Fibroblast of skin of left quadriceps (primary cell): ENCODE measurements around the gene TMEM233.
"Not testable (repeated sequence)": the region's sequence is repeated elsewhere in the genome, so short reads cannot be mapped to it uniquely, and the experiment has no call there.

ENCODE experiments used
- DNase-seq, 2 experiments: peaks; one replicate each; pipeline ENCODE4 v3.0.0-alpha.2; 2013; ENCODE audit warnings: low read depth in 2 of 2

TMEM233 gene

DNA sequence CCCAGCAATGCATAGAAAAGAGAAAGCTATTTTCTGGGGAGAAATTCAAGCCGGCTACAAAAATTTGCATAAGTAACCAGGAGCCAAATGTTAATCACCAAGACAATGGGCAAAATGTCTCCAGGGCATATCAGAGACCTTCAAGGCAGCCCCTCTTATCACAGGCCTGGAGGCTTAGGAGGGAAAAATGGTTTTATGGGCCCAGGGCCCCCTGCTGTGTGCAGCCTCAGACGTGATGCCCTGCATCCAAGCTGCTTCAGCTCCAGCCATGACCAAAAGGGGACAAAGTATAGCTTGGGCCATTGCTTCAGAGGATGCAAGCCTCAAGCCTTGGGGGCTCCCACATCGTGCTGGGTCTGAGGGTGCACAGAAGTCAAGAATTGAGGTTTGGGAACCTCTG, 15.8 kb downstream of the TMEM233 start:
- DNase-seq: no peak

DNA sequence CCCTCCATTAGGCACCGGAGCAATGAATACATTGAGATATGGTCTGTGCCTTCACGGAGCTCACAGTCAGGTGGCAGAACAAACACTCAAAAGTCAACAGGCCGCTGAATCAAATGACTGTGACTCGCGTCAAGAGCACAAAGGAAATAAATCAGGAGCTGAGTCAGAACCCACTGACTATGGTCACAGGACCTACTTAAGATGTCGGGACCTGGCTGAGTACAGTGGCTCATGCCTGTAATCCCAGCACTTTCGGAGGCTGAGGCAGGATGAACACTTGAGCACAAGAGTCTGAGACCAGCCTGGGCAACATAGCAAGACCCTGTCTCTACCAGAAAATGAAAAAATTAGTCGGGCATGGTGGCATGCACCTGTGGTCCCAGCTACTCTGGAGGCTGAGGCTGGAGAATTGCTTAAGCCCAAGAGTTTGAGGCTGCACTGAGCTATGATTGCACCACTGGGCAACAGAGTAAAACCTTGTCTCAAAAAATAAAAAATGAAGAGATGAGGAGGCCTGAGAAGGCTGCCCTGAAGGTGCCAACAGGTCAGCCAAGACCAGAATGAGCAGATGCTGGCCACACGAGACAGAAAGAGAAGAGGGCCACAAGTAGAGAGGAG, 19.9 kb downstream of the TMEM233 start:
- DNase-seq: no peak

DNA sequence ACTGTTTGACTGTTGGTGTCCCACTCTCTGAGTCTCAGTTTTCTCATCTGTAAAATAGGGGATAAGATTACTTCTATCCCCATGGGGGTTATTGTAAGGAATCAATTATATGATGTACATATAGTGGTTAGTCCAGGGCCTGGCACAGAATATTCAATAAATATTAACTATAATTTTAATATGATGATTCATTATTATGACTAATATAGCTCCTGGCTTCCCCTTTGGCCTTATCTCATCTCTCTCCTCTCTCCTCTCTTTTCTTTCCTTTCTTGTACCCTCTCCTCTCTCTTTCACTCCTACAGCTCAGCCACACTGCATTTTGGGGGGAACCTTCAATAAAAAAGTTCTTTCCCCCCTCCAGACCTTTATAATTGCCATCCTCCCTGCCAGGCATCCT, 21.1 kb downstream of the TMEM233 start:
- DNase-seq: no peak

DNA sequence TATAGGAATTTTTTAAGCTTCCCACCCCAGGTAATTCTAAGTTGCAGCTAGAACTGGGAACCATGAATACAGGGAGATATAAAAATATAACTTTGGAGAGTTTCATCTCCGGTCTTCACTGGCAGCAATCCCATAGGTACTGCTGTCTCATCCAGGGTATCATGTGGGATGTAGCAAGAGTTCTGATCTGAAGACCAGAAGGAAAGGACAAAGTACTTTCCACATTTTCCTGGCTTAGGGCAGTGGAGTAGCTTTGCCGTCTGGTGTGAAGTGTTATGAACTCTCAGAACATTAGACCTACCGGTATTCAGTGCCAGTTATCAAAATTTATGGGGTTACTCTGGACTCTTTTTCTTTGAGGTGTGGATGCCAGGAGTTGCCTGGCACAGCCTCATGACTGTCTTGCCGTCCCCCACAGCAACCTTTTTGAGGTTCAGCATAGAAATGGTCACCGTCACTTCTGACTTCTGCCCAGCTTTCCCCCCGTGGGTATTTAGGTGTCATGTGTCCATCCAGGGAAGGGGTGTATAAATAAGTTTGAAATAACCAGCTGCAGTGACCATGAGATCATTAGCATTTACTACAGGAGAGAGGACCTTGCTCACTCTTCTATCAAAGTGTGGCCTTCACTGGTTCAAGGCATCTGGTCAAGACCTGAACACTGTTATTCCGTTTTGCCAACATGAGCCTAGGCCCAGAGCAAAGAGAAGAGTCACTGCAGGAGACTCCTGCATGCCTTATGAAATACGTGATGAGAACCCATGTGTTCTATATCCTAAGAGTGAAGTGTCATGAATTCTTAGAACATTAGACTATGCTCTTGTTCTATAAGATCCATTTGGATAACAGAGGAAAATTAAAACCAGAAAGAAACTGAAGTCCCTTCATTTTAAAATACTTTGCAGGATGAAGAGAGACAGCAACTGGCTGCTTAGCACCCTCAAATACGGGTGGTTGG, 22.2 kb downstream of the TMEM233 start:
- no peak for DNase-seq

DNA sequence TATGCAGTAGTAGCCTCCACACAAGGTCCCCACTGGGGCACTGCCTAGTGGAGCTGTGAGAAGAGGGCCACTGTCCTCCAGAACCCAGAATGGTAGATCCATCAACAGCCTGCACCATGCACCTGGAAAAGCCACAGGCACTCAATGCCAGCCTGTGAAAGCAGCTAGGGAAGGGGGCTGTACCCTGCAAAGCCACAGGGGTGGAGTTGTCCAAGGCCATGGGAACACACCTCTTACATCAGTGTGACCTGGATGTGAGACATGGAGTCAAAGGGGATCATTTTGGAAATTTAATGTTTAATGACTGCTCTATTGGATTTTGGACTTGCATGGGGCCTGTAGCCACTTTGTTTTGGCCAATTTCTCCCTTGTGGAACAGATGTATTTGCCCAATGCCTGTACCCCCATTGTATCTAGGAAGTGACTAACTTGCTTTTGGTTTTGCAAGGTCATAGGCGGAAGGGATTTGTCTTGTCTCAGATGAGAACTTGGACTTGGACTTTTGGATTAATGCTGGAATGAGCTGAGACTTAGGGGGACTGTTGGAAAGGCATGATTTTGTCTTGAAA, 24.8 kb downstream of the TMEM233 start:
- DNase-seq: not testable (repeated sequence)

DNA sequence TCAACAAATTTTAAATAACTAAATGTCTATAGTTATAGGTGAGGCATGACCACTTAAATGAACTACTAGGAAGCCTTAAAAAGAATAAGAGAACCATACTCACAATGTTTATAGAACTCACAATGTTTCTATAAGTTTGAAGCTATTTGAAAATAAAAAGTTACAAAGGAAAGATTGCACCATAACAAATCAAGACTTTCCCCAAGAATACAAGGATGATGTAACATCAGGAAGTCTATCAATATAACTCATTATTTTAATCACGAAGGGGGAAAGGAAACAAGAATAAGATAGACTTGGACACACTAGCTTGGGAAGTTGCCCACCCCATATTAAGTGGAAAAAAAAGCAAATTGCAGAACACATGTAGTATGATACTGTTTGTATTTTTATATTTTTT, 26.9 kb downstream of the TMEM233 start:
- no peak for DNase-seq

DNA sequence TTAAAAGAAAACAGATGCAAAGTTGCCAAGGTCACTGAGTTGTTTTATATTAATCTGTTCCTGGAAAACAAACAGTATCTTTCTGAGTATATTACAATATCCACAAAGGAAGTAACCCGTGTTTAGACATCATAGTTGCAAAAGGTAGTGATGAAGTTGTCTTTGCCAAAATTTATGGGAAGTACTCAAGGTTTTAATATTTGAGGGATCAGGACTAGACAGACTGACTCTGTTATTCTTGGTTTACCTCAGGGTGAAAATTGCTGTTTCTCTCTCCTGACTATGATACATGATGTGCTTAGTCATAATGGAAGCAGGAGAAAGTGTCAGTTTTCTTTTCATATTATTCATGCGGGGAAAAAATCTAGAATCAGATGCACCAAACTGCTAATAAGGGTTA, 28.3 kb downstream of the TMEM233 start:
- DNase-seq: no peak

DNA sequence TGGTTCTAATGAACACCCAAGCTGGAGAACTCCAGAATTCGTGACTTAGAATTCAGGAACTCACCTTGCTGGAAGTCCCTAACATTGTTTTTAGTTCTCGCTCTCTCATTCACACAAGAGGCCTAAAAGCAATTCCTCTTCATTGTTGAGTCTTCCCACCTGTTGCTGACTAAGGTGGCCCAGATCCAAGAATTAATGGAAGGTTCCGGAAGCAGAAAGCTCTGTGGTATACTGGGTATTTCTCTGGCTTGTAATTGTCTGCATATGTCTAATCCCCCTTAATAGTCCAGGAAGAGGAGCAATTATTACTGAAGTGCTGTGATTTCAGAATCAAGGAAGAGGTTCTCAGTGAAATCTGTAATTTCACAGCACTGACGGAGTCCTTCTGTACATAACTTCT, 31.4 kb downstream of the TMEM233 start:
- no peak for DNase-seq

DNA sequence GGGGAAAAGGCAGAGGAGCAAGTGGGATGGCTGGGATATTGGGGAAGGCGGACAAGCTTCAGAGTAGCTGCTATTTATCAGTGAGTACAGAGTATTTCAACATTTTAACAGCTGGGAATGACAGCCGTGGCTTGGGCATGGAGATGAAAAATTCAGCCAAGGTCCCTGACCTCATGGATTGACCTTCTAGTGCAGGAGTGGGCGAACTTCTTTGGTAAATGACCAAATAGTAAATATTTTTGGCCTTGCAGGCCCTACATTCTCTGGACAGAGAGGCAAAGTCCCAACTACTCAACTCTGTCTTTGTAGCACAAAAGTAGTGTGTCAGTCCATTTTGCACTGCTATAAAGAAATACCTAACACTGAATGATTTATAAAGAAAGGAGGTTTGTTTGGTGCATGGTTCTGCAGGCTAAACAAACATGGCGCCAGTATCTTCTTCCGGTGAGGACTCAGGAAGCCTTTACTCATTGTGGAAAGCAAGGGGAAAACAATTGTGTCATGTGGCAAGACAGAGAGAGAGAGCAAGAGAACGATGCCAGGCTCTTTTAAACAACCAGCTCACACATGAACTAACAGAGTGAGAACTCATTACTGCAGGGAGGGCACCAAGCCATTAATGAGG, 33.6 kb downstream of the TMEM233 start:
- no peak for DNase-seq

DNA sequence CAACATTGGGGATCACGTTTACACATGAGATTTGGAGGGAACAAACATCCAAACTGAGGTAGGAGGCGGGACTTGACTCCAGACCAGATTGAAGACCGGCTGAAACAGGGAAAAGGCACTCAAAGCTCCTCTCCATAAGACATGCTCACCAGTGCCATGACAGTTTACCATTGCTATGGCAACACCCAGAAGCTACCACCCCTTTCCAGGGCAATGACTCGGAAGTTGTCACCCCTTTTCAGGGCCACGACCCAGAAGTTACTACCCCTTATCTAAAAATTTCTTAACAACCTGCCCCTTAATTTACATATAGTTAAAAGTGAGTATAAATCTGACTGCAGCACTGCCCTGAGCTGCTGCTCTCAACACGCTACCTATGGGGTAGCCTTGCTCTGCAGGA, 34.1 kb downstream of the TMEM233 start:
- DNase-seq: no peak

DNA sequence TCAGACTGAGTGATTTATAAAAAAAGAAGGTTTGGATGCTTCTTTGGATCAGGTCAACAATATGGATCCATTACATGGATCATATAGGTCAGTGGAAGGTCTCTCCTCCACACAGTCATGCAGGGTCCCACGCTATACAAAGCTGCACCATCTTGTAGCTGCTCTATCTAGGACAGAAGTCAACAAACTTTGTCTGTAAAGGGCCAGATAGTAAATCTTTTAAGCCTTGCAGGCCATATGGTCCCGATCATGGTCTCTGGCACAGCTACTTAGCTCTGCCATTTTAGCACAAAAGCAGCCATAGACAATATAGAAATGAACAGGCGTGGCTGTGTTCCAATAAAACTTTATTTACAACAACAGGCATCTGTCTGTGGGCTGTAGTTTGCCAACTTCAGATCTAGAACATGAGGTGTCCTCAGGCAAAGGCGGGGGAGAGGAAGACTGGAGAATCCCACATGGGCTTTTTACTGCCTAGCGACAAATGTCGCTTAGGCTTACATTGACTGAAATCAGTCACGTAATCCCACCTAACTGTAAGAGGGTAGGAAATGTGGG, 36.7 kb downstream of the TMEM233 start:
- DNase-seq: no peak

DNA sequence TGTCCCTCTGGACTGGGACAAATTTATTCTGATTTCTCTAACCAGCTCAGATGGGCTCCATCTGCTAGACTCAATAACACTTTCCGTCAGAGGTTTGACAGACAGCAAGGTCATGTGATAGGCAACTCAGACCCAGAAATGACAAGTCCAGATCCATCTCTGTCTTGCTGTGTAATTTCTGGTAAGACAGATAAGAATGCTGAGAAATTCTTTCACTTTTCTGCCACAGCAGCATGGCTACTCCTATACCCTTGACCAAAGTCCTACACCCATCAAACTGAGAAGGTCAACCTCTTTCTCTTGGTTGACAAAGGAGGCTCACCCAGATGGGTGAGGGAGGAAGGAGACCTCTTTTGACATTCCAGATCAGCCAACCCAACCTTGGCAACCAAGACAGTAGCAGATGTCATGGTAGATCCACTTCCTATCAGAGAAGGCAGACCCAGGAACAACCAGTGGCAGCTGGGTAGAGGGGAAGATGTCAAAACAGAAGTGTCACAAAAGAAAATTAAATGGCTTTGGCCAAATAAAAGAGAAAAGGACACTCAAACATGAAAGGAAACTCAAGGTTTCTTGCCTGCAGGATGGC, 37.5 kb downstream of the TMEM233 start:
- no peak for DNase-seq

DNA sequence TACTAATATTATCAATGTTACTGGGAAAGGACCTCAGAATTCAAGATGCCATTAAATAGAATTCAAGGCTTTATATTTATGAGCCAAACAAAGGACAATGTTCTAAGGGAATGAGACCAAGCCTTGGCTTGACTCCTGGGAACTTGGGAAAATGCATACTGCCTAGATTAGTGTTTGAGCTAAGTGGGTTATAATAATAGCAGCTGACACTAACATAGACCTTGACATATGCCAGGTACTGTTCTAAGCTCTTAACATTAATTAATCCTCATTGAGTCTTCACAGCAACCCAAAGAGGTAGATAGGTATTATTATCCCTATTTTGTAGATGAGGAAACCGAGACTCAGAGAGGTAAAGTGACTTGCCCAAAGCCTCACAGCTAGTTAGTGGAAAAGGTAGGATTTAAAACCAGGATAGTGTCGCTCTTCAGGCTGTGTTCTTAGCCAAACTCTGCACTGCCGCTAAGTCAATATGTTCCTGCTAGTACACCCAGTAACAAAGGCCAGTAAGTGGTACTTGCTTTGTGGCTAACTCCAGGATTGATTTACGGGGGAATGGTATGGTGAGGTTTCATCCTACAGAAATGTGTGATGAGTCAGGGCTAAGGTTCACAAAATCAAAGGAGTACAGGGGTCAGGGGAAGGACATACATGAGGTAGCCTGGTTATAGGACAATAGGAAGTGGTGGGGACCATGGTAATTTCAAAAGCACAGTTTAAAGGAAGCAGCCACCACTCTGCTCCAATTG, 38.5 kb downstream of the TMEM233 start:
- DNase-seq: no peak

DNA sequence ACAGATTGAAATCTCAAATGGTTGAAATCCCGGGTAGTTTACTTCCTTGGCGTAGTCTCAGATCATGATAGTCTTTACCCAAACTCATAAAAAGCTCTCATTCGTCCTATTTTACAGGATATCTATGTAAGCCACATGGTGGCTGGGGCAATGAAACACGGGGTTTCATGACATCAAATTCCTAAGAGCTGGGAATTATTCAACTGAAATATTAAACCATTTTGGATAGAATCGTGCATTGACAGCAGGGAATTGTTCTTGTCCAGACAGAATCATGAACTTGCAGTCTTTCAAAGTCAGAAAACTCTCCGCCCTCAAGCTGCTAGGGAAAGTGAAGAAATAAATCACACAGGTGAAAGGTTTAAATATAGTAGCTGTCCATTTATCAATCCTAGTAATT, 41.2 kb downstream of the TMEM233 start:
- DNase-seq: no peak

DNA sequence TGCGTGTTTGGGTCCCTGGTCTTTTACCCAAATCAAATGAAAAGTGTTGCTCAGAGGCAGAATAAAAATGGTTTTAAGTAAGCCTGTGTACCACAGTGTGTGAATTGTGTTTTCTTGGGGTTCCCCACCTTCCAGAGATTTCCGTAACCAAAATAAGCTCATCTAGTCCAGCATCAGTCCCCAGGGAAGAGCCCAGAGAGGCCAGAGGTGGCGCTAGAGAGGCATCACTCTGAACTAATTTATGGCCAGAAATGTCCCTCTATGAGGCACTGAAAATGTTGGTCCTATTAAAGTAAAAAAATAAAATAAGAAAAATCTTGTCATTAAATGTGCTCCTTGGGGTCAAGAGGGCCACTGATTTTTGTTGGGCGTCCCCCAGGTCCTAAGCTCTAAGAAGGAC, 49.4 kb downstream of the TMEM233 start:
- DNase-seq: no peak

DNA sequence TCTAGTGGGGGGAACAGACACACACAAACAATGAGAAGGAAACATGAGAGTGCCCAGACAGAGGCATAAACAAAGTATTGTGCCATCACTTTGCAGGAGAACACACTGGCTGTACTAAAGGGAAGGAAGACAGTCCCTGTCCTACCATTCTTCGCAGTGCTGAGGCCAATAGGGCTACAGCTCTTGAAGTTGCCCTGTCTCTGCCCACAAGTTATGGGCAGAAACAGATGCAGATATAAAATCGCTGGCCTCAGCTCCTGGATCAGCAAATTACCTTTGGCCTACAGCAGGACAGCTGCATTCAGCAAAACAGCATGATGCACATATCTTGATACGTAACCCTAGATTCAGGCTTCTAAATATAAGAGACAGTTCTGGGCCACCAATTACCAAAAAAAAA, 51.4 kb downstream of the TMEM233 start:
- DNase-seq: no peak

DNA sequence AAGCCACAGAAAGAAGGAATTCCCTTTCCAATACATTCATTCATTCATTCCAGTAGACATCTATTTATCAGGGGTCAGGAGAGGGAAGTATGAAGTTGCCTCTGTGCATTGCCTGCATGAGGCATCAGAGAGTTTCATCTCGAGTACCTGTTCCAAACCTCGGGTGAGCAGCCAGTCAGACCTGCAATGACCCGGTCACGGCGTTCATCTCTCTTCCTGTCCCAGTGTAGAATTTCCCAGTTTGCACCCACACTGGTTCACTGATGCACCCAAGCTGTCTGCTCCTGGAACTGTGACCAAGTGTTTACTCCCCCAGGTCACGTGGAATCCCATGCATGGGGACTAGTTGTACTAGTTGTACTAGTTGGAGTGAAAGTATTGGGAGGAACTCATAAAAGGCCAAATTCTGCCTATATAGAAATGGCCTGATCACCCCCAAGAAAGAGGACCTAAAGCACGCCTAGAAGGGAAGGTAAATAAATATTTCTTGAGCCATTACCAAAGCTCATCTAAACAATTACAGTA, 52.0 kb downstream of the TMEM233 start:
- no peak for DNase-seq

DNA sequence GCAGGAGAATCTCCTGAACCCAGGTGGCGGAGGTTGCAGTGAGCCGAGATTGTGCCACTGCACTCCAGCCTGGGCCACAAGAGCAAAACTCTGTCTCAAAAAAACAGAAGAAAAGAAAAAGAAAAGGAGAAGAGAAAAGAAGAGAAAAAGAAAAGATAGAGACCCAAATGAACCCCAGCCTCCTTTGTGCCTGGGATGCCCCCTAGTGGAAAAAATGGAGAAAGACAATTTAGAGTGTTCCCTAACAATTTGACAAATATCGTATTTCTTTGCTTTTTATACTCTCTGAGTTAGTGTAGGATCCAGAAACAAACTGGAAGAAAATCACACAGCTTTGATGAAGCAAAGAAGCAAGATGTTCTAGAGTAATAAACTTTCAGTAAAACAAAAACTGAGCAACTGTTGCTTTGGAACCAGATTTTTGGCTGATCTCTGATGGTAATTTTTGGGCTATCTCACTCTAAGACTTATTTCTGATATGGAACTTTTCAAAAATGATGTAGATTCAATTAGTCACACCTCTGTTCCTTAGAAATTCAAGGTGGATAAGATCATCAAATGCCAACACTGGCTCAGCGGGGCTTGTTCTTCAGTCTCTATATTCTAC, 55.7 kb downstream of the TMEM233 start:
- no peak for DNase-seq

DNA sequence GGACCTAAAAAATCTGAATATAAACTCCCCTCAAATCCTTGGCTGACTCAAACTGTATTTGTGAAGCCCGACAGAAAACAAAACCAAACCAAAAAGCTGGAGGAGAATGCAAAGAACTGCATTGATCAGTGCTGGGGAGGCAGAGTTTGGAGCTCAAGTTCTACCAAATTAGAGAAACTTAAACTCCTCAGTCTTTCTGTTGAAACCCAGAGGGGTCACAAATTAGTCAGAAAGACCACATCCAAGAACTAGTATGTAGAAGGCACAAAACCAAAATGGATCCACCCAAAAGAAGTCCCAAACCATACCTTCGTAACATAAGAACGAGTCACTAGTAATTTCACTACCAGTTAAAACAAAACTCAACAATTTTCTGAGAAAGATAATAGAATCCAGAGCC, 59.1 kb downstream of the TMEM233 start:
- DNase-seq: no peak

DNA sequence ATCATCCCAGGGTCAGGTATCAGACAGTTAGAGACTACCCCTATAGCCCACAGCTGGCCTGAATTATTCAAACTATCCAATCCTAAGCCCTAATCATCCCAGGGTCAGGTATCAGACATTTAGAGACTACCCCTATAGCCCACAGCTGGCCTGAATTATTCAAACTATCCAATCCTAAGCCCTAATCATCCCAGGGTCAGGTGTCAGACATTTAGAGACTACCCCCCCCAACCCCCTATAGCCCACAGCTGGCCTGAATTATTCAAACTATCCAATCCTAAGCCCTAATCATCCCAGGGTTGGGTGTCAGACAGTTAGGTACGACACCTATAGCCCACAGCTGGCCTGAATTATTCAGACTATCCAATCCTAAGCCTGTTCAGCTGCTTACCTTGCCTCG, 63.4 kb downstream of the TMEM233 start:
- not testable (repeated sequence) for DNase-seq
